ENCODE data around the gene A1BG.
A peak's percentile ranks its signal among the peaks of the same experiment; 100 is the strongest.
"Not testable (repeated sequence)": the region's sequence is repeated elsewhere in the genome, so short reads cannot be mapped to it uniquely, and the experiment has no call there.

A1BG gene

GRCh38 chr19:58385891-58386575 lies 32.7 kb upstream of the A1BG start:
- no peak for FAIRE-seq

GRCh38 chr19:58385313-58385890 lies 32.1 kb upstream of the A1BG start:
- FAIRE-seq, result no peak

GRCh38 chr19:58382997-58383603 lies 29.8 kb upstream of the A1BG start:
- FAIRE-seq, result no peak

GRCh38 chr19:58381460-58382212 lies 28.3 kb upstream of the A1BG start:
- FAIRE-seq, result no peak

- peak; percentile 95 for FAIRE-seq
Observed at GRCh38 chr19:58380662-58381459, 27.6 kb upstream of the A1BG start, which contains the start of gene ZNF837. Gene ZNF837, minus strand, starts transcription at chr19:58381030. Its CDS starts 11,698 bp downstream, at chr19:58369332.

- FAIRE-seq, result no peak
Observed at GRCh38 chr19:58380037-58380661, 26.9 kb upstream of the A1BG start.

- no peak for FAIRE-seq
Observed at GRCh38 chr19:58379246-58379645, 26.0 kb upstream of the A1BG start.

GRCh38 chr19:58376724-58377123 lies 23.4 kb upstream of the A1BG start:
- FAIRE-seq, result not testable (repeated sequence)

GRCh38 chr19:58374200-58374599 lies 20.9 kb upstream of the A1BG start:
- FAIRE-seq, result no peak

GRCh38 chr19:58372311-58373133 lies 19.2 kb upstream of the A1BG start:
- no peak for FAIRE-seq

GRCh38 chr19:58368561-58369360 lies 15.5 kb upstream of the A1BG start:
- FAIRE-seq, result no peak

- FAIRE-seq, result no peak
Observed at GRCh38 chr19:58367698-58368454, 14.6 kb upstream of the A1BG start.

GRCh38 chr19:58366585-58367430 lies 13.5 kb upstream of the A1BG start:
- FAIRE-seq, result no peak

GRCh38 chr19:58364146-58364545 lies 10.9 kb upstream of the A1BG start:
- FAIRE-seq, result no peak

GRCh38 chr19:58362272-58362994 lies 9.1 kb upstream of the A1BG start, which contains the start of gene ZNF497:
Gene ZNF497, minus strand, starts transcription at chr19:58362751. Its CDS starts 5,116 bp downstream, at chr19:58357635.
- peak; percentile 15 for FAIRE-seq

GRCh38 chr19:58361900-58362271 lies 8.6 kb upstream of the A1BG start:
- no peak for FAIRE-seq

GRCh38 chr19:58357481-58358145 lies 4.3 kb upstream of the A1BG start:
- FAIRE-seq, result no peak

All from TTC549 (cell line).